Fibroblast of lung (primary cell): ENCODE data around the gene PFDN6.

Source experiments
- CTCF ChIP-seq, 2 donors: IDR thresholded peaks in 1 of 2; conservative IDR thresholded peaks in 1 of 2; 1 replicate in 1 of 2; 2 replicates in 1 of 2; pipeline ENCODE4 v1.5.1; 2011 to 2012; ENCODE audit warnings: low read length in 2 of 2, control low read depth in 1 of 2, inconsistent platforms in 1 of 2, low read depth in 1 of 2, mild to moderate bottlenecking in 1 of 2
- EZH2 ChIP-seq: IDR thresholded peaks from 2 replicates; pipeline ENCODE4 v1.5.1; 2012; ENCODE audit warnings: low read length, control low read depth, mild to moderate bottlenecking; ENCODE audit errors: missing control alignments

GRCh38 chr6:33318426-33319073 lies 29.1 kb downstream of the PFDN6 start:
- no peak for TF ChIP-seq CTCF (conservative IDR thresholded peaks at IDR 0.05 in 1 of 2, IDR thresholded peaks at IDR 0.05 in 1 of 2; ENCODE audit: low read depth in 1 of 2, low read length in 2 of 2)
- TF ChIP-seq EZH2: no peak
